HFFc6 (cell line): ENCODE data around the gene DNAH3. TPM values are rescaled to one million over a fixed set of nuclear protein-coding genes. Genes with fewer than 3 reads are reported as not detected.
A peak's percentile ranks its signal among the peaks of the same experiment; 100 is the strongest.

Experiments
- DNase-seq: peaks from one replicate; pipeline ENCODE4 v3.0.0-alpha.2; 2018
- H3K27ac Mint-ChIP-seq: 2 replicates; pipeline ENCODE4 v1.8.0; 2020; ENCODE audit warnings: mild to moderate bottlenecking, mixed read lengths
- H3K27me3 Mint-ChIP-seq: 2 replicates; pipeline ENCODE4 v1.8.0; 2021; ENCODE audit warnings: mild to moderate bottlenecking, moderate library complexity, mixed read lengths; ENCODE audit not compliant: insufficient read depth
- H3K36me3 Mint-ChIP-seq: 2 replicates; pipeline ENCODE4 v1.8.0; 2021; ENCODE audit warnings: low read depth, mixed read lengths
- H3K4me1 Mint-ChIP-seq: 2 replicates; pipeline ENCODE4 v1.8.0; 2020; ENCODE audit warnings: low read depth, mixed read lengths
- H3K4me3 Mint-ChIP-seq: 2 replicates; pipeline ENCODE4 v1.8.0; 2020; ENCODE audit warnings: mild to moderate bottlenecking, moderate library complexity, mixed read lengths
- H3K9me3 Mint-ChIP-seq: 2 replicates; pipeline ENCODE4 v1.8.0; 2020; ENCODE audit warnings: mild to moderate bottlenecking, mixed read lengths
- CTCF ChIP-seq: fragments of 200-600 bp; sonication (generic); IDR thresholded peaks from 2 replicates; pipeline ENCODE4 v1.5.0; 2021; ENCODE audit warnings: antibody characterized with exemption, mild to moderate bottlenecking
- total RNA-seq, 6 experiments: library from RNA; stranded (reverse); fragmentation: NEBNext Ultra II Directional; extraction: Animal tissue kit (Norgen Biotek cat#: 25700); gene quantifications; 2 replicates in 1 of 6; 3 replicates in 5 of 6; pipeline ENCODE4 v1.2.3, GENCODE V29; 2021

Gene DNAH3
- total RNA-seq, 6 experiments from 2014 or later, result not detected

- no peak for DNase-seq
- no peak overlapping the region for H3K27ac Mint-ChIP-seq
- H3K4me3 Mint-ChIP-seq, result no peak overlapping the region
- no peak for TF ChIP-seq CTCF
- H3K36me3 Mint-ChIP-seq, result no peaks in the 10 kb centered on the region; the same call in 1 of the 2 replicates
- no peaks in the 10 kb centered on the region for H3K9me3 Mint-ChIP-seq
- peaks cover 11% of the 10 kb centered on the region for H3K4me1 Mint-ChIP-seq
- no peaks in the 10 kb centered on the region for H3K27me3 Mint-ChIP-seq
These were observed 224.9 kb downstream of the DNAH3 start for GRCh38 chr16:20925751-20926150.

- no peak for TF ChIP-seq CTCF
- Mint-ChIP-seq H3K36me3 (no peaks in the 10 kb centered on the region; the same call in 1 of the 2 replicates), H3K9me3 (no peaks in the 10 kb centered on the region), H3K27ac (no peak overlapping the region), H3K27me3 (no peaks in the 10 kb centered on the region), H3K4me1 (peaks cover 5% of the 10 kb centered on the region), H3K4me3 (no peak overlapping the region)
- no peak for DNase-seq
These were observed 226.8 kb downstream of the DNAH3 start for GRCh38 chr16:20923876-20924275.

- Mint-ChIP-seq H3K27me3 (peaks cover 1% of the 10 kb centered on the region; the same call in 1 of the 2 replicates), H3K27ac (no peak overlapping the region), H3K4me1 (peaks cover 11% of the 10 kb centered on the region), H3K4me3 (no peak overlapping the region), H3K9me3 (no peaks in the 10 kb centered on the region), H3K36me3 (peaks cover 14% of the 10 kb centered on the region)
- DNase-seq, result no peak
- TF ChIP-seq CTCF, result no peak
These were observed 229.8 kb downstream of the DNAH3 start for GRCh38 chr16:20920799-20921198.

GRCh38 chr16:20920091-20920490 is 230.6 kb downstream of the DNAH3 start:
- no peak for DNase-seq
- Mint-ChIP-seq H3K27ac (no peak overlapping the region), H3K27me3 (peaks cover 1% of the 10 kb centered on the region; the same call in 1 of the 2 replicates), H3K36me3 (peaks cover 19% of the 10 kb centered on the region), H3K9me3 (no peaks in the 10 kb centered on the region), H3K4me3 (no peak overlapping the region), H3K4me1 (peaks cover 11% of the 10 kb centered on the region)
- TF ChIP-seq CTCF, result no peak

- Mint-ChIP-seq H3K27ac (peak overlapping the region; percentile 47; the same call in 1 of the 2 replicates), H3K36me3 (peaks cover 19% of the 10 kb centered on the region), H3K9me3 (no peaks in the 10 kb centered on the region)
These were observed 232.0 kb downstream of the DNAH3 start for GRCh38 chr16:20918486-20919239.

More at GRCh38 chr16:20918486-20919239, 232.0 kb downstream of the DNAH3 start:
- Mint-ChIP-seq H3K27me3 (peaks cover 3% of the 10 kb centered on the region), H3K4me1 (peaks cover 16% of the 10 kb centered on the region), H3K4me3 (no peak overlapping the region)
- TF ChIP-seq CTCF, result no peak
- DNase-seq, result peak; percentile 41
